Skin epidermis (tissue), 12 donors: Measurements from ENCODE around the gene WDR74.
A peak's percentile ranks its signal among the peaks of the same experiment; 100 is the strongest.

ENCODE experiments used
- H3K27ac ChIP-seq, 21 experiments: fragments of 200-600 bp; sonication (generic) in 11 of 21; one replicate each; pipeline ENCODE4 v1.5.0; 2020; ENCODE audit warnings: mild to moderate bottlenecking in 3 of 21, inconsistent platforms in 2 of 21, moderate library complexity in 2 of 21
- H3K4me3 ChIP-seq, 7 experiments: fragments of 200-600 bp; sonication (generic) in 2 of 7; one replicate each; pipeline ENCODE4 v1.5.0; 2020; ENCODE audit warnings: inconsistent platforms in 2 of 7, mild to moderate bottlenecking in 2 of 7, moderate library complexity in 1 of 7

Gene WDR74

DNA sequence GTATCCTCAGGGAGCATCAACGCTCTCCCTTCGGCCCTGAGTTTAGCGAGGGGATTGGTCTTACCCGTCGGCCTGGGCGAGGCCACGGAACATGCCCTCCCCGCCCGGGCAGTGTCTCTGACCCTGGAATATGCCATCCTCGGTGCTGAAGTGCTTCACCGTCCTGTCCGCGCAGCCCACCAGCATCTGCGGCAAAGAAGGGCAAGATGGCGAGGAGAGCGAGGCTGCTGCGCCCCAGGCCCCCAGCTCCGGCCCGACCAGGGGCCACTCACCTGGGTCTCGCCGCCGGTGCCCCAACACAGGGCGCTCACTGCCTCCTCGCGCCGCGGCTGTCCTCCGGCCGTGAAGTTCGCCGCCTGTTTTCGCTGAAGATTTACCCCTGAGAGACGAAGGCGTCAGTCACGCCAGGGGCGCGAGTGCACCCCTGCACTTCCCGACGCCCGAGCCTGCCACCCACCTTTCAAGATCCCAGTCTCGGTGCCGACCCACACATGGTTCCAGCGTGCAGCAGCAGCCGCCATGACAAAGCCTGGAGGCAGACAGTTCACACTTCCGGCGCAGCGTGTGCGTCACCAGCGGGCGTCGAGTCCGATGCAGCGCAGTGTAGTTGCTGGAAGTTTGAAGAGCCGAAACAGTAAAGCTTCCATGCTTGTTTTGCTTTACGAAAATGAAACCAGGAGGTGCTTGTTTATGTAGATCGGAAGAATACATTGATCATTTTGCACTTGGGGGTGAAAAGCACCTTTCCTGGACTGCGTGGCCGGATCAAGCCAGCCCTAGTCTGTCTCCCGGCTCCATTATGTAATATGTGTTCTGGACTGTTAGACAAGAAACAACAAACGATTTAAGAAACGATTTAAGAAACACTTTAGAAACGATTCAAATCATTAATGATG is at the start of gene WDR74:
TSS of gene WDR74 (minus strand) at position 541 of the 896 bp plus-strand sequence. CDS start at position 521, 20 bp downstream.
- H3K4me3 ChIP-seq = peak within 1 kb of the TSS; percentile 61 to 96 (median 82)
- H3K27ac ChIP-seq = peak within 1 kb of the TSS; percentile 82 to 100 (median 98)

DNA sequence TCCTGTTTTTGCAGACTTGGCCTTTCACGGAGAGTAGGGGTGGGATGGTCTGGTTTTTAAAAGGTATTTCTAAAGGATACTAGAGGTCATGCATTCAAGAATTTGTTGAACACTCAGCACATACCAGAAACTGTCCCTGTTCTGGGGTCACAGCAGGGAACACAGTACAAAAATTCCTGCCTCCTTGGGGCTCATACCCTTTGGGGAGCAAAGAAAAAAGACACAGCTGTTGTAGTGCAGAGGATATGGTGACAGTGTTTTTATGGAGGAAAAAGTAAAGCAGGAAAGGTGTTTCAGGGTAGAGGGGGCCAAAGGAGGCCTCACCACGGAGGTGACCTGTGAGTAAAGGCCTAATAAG is 49.7 kb upstream of the WDR74 start:
- Histone ChIP-seq H3K27ac (no peak overlapping the region), H3K4me3 (no peak overlapping the region)

DNA sequence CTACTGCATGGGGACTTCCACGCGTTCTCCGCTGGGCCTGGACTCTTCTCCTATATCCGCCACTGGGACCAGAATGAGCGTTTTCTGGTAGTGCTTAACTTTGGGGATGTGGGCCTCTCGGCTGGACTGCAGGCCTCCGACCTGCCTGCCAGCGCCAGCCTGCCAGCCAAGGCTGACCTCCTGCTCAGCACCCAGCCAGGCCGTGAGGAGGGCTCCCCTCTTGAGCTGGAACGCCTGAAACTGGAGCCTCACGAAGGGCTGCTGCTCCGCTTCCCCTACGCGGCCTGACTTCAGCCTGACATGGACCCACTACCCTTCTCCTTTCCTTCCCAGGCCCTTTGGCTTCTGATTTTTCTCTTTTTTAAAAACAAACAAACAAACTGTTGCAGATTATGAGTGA is 49.0 kb upstream of the WDR74 start:
- Histone ChIP-seq H3K4me3 (no peak overlapping the region), H3K27ac (no peak overlapping the region)

DNA sequence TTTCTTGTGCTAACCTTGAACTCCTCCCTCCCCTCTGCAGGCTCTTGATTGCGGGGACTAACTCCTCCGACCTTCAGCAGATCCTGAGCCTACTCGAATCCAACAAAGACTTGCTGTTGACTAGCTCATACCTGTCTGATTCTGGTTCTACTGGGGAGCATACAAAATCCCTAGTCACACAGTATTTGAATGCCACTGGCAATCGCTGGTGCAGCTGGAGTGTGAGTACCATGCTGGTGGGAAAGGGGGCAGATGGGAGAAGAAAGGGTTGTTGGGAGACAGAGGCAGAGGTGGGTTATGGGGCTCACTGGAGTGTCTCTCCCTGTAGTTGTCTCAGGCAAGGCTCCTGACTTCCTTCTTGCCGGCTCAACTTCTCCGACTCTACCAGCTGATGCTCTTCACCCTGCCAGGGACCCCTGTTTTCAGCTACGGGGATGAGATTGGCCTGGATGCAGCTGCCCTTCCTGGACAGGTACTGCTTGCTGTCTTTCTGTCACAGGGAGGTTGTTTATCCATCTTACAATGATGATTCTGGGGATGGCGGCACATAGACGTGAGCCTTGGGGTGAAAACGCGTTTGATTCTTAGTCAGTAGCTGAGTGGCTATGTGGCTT is 45.9 kb upstream of the WDR74 start:
- no peak overlapping the region for H3K27ac ChIP-seq

DNA sequence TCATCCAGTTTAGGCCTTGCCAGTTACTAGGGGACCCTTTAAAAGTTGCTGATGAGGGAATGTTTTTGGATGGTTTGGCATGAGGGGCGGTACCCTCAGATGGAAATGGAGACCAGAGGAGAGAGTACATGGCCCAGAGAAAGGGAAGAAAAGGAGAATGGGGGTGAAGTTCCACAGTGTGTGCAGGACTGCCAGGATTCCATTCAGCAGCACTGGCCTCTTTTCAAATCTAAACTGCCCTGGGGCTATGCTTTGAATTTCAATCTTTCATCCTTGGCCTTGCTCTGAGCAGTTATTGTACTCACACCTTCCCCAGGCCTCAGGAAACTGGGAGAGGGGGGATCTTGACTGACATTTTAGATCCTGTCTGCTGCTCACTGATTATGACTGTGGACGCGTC is 44.3 kb upstream of the WDR74 start:
- H3K27ac ChIP-seq = peak overlapping the region in 12 of 21 experiments; percentile 1 to 99 (median 97)

More for the DNA sequence above, 45.9 kb upstream of the WDR74 start:
- H3K4me3 ChIP-seq = no peak overlapping the region

DNA sequence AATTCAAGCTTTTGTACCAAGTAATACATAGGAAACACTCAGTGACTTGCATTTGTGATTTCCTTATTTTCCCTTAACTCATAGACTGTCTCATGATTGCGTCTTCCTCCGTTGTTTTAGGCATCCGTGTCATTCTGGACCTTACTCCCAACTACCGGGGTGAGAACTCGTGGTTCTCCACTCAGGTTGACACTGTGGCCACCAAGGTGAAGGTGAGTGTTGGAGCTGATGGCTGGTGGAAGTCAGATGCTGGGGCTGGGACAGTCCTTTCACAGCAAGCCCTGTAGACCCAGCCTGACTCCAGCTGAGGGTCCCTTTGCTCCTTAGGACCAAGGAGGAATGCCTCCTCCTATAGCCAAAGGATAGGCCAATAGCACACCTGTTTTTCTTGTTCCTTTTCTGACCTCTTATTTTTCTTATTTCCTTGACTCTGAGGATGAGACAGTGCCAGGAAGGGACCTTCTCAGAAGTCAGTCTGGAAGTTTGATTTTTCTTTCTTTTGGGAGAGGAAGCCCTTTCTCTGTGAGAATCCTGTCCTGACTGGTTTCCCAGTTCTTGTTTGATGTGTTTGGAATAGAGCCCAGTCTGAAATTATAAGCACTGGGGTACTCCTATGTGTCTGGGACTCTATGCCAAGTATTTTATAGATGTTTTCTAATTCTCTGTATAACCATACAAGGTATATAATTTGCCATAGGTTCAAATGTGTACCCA is 43.6 kb upstream of the WDR74 start:
- Histone ChIP-seq H3K4me3 (peak overlapping the region; percentile 62 to 97 (median 87)), H3K27ac (peak overlapping the region in 19 of 21 experiments; percentile 21 to 99 (median 97))

More for the DNA sequence above, 44.3 kb upstream of the WDR74 start:
- H3K4me3 ChIP-seq = peak overlapping the region in 2 of 7 experiments; percentile 62 to 82

DNA sequence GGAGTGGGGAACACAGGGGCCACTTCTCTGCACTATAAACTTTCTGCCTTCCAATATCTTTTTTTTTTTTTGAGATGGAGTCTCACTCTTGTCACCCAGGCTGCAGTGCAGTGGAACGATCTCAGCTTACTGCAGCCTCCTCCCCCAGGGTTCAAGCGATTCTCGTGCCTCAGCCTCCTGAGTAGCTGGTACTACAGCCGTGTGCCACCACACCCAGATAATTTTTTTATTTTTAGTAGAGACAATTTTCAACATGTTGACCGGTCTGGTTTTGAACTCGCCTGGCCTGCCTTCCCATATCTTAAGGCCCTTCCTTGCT is 43.0 kb upstream of the WDR74 start:
- Histone ChIP-seq H3K4me3 (peak overlapping the region; percentile 62 to 97 (median 87)), H3K27ac (peak overlapping the region; percentile 21 to 99 (median 97))

DNA sequence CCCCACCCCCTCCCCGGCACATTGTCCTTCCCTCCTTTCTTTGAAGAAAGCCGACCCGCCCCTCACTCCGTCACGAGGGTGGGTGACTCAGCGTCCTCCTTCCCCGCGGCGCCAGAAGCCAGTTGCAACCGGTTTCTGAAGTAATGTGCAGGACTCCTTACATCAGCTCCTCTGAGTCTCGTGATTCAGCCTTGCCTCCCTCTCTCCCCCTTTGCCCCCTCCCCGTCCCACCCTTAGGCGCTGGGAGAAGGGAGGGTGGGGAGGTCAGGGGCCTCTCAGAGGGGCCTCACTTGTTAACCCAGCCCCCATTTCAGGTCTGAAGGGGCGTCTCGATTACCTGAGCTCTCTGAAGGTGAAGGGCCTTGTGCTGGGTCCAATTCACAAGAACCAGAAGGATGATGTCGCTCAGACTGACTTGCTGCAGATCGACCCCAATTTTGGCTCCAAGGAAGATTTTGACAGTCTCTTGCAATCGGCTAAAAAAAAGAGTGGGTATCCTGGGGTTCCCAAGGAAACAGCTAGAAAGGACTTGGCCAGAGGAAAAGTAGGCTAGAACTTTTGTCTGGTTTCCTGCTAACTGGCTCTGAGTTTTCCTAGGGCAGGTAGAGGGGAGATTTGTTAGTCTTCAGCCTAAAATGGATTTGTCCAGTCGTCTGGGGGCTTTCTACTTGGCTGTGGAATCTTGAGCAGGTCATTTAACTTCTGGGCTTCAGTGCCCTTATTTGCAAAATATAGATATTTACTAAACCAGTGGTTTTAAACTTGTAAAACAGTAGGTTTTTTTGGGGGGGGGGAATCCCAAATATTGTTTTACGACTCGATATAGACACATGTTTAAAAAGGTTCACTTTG is 42.4 kb upstream of the WDR74 start:
- Histone ChIP-seq H3K27ac (peak overlapping the region; percentile 86 to 99 (median 97)), H3K4me3 (peak overlapping the region; percentile 62 to 97 (median 87))

DNA sequence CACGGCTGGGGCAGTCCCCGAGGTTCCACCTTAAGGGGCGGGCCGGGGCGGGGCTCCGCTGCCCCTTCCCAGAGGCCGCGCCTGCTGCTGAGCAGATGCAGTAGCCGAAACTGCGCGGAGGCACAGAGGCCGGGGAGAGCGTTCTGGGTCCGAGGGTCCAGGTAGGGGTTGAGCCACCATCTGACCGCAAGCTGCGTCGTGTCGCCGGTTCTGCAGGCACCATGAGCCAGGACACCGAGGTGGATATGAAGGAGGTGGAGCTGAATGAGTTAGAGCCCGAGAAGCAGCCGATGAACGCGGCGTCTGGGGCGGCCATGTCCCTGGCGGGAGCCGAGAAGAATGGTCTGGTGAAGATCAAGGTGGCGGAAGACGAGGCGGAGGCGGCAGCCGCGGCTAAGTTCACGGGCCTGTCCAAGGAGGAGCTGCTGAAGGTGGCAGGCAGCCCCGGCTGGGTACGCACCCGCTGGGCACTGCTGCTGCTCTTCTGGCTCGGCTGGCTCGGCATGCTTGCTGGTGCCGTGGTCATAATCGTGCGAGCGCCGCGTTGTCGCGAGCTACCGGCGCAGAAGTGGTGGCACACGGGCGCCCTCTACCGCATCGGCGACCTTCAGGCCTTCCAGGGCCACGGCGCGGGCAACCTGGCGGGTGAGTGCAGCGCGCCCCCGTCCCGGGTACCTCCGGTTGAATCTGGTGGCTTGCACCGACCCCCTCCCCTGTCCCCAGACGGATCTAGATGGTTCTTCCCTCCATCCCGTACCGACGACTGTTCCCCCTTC is 41.6 kb upstream of the WDR74 start, which contains the start of gene SLC3A2:
TSS of gene SLC3A2 (plus strand) at position 94 of the 776 bp plus-strand sequence. CDS start at position 222, 128 bp downstream.
- Histone ChIP-seq H3K4me3 (peak within 1 kb of the TSS; percentile 62 to 97 (median 87)), H3K27ac (peak within 1 kb of the TSS; percentile 86 to 99 (median 97))

DNA sequence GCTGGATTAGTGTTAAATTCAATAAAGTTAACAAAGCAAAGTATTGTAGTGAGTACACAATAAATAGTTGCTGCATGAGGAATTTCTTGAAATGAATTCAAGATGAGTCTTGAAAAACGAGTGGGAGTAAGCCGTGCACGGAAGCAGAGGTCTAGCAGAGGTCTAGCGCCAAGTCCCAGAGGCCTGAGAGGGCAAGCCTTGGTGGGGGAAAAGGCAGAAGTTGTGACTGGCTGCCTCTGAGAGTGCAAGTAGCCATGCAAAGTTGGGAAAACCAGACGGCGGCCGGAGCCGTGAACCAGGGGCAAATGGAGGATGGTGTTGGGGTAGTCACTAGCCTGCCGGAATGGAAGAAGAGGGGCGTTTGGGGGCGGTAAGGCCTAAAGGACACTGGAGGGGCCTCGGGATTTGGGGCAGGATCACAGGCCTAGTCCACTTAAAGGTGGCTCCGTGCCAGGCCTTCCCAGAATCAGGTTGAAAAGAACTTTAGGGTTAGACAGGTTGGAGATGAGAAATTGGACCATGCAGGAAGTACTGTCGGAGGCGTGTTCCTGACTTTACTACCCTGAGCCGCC is 40.9 kb upstream of the WDR74 start:
- H3K27ac ChIP-seq = peak overlapping the region; percentile 51 to 99 (median 97)
- peak overlapping the region; percentile 62 to 97 (median 87) for H3K4me3 ChIP-seq

DNA sequence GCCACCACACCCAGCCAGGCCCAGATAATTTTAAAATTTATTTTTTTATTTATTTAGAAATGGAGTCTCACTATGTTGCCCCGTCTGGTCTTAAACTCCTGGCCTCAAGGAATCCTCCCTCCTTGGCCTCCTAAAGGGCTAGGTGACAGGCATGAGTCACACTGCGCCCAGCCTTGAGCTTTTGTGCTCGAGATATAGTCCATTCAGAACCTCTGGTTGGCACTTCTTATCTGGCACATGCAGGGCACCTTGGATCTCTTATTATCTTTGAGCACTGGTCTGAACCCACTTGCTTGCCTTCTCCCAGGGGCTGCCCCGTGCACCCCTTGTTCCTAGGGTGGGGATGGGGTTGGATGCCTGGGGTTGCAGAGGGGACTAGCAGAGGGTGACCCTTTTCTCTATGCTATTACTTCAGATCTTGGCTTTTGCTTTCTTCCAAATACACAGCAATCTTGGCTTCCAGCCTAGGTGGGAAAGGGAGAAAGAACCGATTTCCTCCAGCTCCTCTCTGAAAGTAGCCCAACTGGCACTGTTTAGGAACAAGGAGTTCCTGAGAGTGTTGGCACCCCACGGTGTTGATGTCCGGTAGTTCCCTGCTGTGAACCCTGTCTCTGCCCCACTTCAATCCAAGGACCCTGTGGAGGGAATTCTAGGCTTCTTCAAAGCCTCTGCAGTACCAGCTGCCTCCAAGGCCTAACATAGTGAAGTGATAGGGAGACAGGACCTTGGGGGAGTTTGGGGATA is 40.0 kb upstream of the WDR74 start:
- Histone ChIP-seq H3K4me3 (peak overlapping the region in 2 of 7 experiments; percentile 62 to 82), H3K27ac (peak overlapping the region in 20 of 21 experiments; percentile 73 to 99 (median 97))

DNA sequence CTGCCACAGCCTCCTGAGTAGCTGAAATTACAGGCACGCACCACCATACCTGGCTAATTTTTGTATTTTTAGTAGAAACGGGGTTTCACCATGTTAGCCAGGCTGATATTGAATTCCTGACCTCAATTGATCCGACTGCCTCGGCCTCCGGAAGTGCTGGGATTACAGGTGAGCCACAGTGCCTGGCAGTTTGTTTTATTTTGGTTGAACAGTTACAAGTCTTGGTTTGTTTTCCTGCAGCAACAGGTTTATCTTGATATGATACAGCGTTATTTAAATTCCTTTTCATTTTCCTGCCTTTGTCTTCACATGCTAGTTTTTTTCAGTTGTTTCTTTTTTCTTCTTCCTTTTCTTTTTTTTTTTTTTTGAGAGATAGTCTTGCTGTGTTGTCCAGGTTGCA is 37.3 kb upstream of the WDR74 start:
- H3K27ac ChIP-seq = no peak overlapping the region
- no peak overlapping the region for H3K4me3 ChIP-seq

DNA sequence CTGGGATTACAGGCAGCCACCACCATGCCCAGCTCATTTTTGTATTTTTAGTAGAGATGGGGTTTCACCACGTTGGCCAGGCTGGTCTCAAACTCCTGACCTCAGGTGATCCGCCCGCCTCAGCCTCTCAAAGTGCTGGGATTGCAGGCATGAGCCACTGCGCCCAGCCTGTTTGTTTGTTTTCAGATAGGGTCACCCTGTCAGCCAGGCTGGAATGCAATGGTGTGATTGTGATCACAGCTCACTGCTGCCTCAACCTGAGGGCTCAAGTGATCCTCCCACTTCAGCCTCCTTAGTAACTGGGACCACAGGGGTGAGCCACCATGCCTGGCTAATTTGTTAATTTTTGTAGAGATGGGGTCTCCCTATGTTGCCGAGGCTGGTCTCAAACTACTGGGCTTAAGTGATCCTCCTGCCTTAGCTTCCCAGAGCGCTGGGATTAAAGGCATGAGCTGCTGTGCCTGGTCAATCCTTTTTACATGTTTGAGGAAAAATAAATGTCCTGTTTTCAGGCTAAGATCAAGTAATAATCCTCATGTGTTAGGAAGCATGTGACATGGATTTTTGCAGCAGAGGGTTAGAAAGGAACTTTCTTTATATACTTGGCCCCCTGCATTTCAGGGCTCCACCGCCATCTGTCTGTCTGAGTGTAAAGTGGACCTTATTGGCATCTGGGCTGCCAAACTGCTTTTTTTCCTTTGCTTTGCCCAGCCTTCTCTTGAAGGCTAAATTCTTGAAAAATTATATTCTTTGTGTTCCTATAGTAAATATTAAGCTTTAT is 36.5 kb upstream of the WDR74 start:
- no peak overlapping the region for H3K4me3 ChIP-seq
- peak overlapping the region in 1 of 21 experiments; percentile 71 for H3K27ac ChIP-seq

DNA sequence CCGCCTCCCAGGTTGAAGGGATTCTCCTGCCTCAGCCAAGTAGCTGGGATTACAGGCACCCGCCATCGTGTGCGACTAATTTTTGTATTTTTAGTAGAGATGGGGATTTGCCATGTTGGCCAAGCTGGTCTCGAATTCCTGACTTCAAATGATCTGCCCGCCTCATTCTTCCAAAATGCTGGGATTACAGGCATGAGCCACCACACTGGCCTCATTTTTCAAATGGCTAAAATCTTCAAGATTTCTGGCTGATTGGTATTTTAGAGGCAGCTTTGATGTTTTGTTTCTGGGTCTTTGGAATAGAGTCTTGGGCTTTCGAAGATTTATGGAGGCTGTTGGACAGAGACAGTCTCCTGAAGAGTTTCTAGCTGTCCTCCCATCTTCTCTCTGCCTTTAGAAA is 35.5 kb upstream of the WDR74 start:
- Histone ChIP-seq H3K4me3 (no peak overlapping the region), H3K27ac (no peak overlapping the region)

DNA sequence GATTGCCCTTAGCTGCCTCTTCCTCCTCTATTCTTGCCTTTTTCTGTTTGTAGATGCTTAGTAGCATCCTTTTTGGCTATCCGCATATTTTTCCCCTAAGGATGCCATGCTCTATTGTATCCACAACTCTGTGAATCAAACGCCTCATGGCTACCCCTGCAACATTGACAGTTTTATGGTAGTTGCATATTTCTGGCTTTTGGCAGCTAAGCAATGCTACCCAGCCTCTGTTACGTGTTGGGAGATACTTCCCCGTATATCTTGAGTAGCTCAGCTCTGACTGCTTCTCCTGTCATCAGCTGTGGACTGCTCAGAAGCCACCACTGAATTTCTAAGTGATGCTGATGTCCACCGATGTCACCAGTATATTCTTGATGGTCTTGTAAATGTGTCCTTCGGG is 26.2 kb upstream of the WDR74 start:
- H3K27ac ChIP-seq = no peak overlapping the region
- H3K4me3 ChIP-seq = no peak overlapping the region

DNA sequence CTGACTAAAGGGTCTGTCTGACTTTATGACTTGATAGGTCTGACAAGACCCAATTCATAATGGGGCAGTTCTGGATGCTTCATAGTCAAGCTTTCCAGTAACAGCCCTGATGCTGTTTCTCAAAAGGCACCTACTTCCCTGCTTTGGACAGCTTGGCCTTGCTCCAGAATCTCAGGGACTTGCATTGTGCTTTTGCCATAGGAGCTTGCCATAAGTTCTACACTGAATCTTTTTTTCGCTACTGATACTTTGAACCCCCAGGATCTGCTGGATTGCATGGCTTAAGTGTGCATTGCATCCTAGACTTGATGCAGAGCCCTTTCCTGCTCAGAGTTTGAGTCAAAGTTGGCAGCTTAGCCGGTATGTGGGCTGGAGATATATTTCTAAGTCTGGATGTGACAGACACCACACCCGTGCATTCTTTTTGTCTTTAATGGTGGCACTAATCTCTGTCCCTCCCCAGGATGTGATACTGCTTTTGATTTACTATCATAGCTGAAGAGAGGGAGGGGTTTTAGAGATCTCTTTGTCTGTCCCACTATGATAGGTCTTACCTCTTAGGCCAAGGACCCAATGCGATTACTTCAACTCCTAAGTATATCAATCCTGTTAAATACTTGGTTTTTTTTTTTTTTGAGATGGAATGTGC is 24.4 kb upstream of the WDR74 start:
- peak overlapping the region in 2 of 21 experiments; percentile 3 to 27 for H3K27ac ChIP-seq
- H3K4me3 ChIP-seq = no peak overlapping the region
